Neural cell (in vitro differentiated cells): ENCODE measurements around the gene STON2. TPM values are rescaled to one million over a fixed set of nuclear protein-coding genes. Genes with fewer than 3 reads are reported as not detected.

ENCODE experiments used
- H2AFZ ChIP-seq: fragments of 200-600, 300-800 bp; sonication (generic), shearing (Covaris generic); 2 replicates; pipeline ENCODE4 v1.6.0; 2014; ENCODE audit warnings: low read depth, mild to moderate bottlenecking, antibody characterized with exemption, low read length, moderate library complexity
- H3F3A ChIP-seq: fragments of 200-600 bp; shearing (Covaris generic); 2 replicates; pipeline ENCODE4 v1.6.1; 2016; ENCODE audit warnings: mild to moderate bottlenecking, moderate library complexity, mixed read lengths, antibody characterized with exemption, low read length; ENCODE audit not compliant: insufficient read depth, poor library complexity, severe bottlenecking
- H3K27ac ChIP-seq: fragments of 200-600, 300-800 bp; sonication (generic), shearing (Covaris generic); 2 replicates; pipeline ENCODE4 v1.5.1; 2014; ENCODE audit warnings: mild to moderate bottlenecking, low read length, moderate library complexity
- H3K27me3 ChIP-seq: fragments of 300-800, 200-600 bp; sonication (generic), shearing (Covaris generic); 2 replicates; pipeline ENCODE4 v1.6.0; 2014; ENCODE audit warnings: mild to moderate bottlenecking, low read depth, low read length, moderate library complexity; ENCODE audit not compliant: insufficient read depth
- H3K36me3 ChIP-seq: fragments of 300-800, 200-600 bp; sonication (generic), shearing (Covaris generic); 2 replicates; pipeline ENCODE4 v1.5.1; 2014; ENCODE audit warnings: mild to moderate bottlenecking, antibody characterized with exemption, low read length, moderate library complexity; ENCODE audit not compliant: insufficient read depth
- H3K4me2 ChIP-seq: fragments of 300-800, 200-600 bp; sonication (generic), shearing (Covaris generic); 2 replicates; pipeline ENCODE4 v1.6.0; 2014; ENCODE audit warnings: mild to moderate bottlenecking, low read length
- H3K4me3 ChIP-seq: fragments of 300-800, 200-600 bp; sonication (generic), shearing (Covaris generic); 2 replicates; pipeline ENCODE4 v1.5.1; 2014; ENCODE audit warnings: mild to moderate bottlenecking, low read length, moderate library complexity
- H3K79me2 ChIP-seq: fragments of 200-600 bp; shearing (Covaris generic); replicated peaks from 2 replicates; pipeline ENCODE4 v1.6.0; 2014; ENCODE audit warnings: mild to moderate bottlenecking, low read length, moderate library complexity; ENCODE audit not compliant: insufficient read depth
- H3K9ac ChIP-seq: fragments of 300-800, 200-600 bp; sonication (generic), shearing (Covaris generic); 2 replicates; pipeline ENCODE4 v1.6.1; 2016; ENCODE audit warnings: mild to moderate bottlenecking, low read length, mixed read lengths
- H3K9me2 ChIP-seq: fragments of 200-600 bp; shearing (Covaris generic); 2 replicates; pipeline ENCODE4 v1.6.1; 2016; ENCODE audit warnings: mild to moderate bottlenecking, low read length, mixed read lengths; ENCODE audit not compliant: insufficient read depth
- H3K9me3 ChIP-seq: fragments of 200-600, 300-800 bp; sonication (generic), shearing (Covaris generic); 2 replicates; pipeline ENCODE4 v1.6.1; 2016; ENCODE audit warnings: mild to moderate bottlenecking, mixed run types, low read length, moderate library complexity, mixed read lengths
- H4K20me1 ChIP-seq: fragments of 200-600 bp; shearing (Covaris generic); 2 replicates; pipeline ENCODE4 v1.6.1; 2016; ENCODE audit warnings: mild to moderate bottlenecking, mixed run types; ENCODE audit not compliant: insufficient read depth
- CTCF ChIP-seq: fragments of 450-650 bp; IDR thresholded peaks from 2 replicates; pipeline ENCODE4 v1.5.1; 2014; ENCODE audit warnings: antibody characterized with exemption, mild to moderate bottlenecking, moderate library complexity; ENCODE audit not compliant: poor library complexity, severe bottlenecking
- EP300 ChIP-seq: fragments of 450-650 bp; conservative IDR thresholded peaks from 2 replicates; pipeline ENCODE4 v1.6.1; 2014; ENCODE audit warnings: antibody characterized with exemption, mild to moderate bottlenecking, moderate library complexity; ENCODE audit not compliant: poor library complexity, severe bottlenecking
- EZH2 ChIP-seq: fragments of 200-600, 300-800 bp; shearing (Covaris generic), sonication (generic); IDR thresholded peaks from 2 replicates; pipeline ENCODE4 v1.6.1; 2014; ENCODE audit warnings: antibody characterized with exemption, low read length, borderline replicate concordance, mild to moderate bottlenecking; ENCODE audit not compliant: insufficient read depth, poor library complexity, severe bottlenecking
- MXI1 ChIP-seq: fragments of 450-650 bp; conservative IDR thresholded peaks from 2 replicates; pipeline ENCODE4 v1.6.1; 2014; ENCODE audit warnings: antibody characterized with exemption, mild to moderate bottlenecking; ENCODE audit not compliant: poor library complexity, severe bottlenecking
- POLR2AphosphoS5 ChIP-seq: IDR thresholded peaks from 2 replicates; pipeline ENCODE4 v1.6.1; 2012
- RAD21 ChIP-seq: fragments of 450-650 bp; conservative IDR thresholded peaks from 2 replicates; pipeline ENCODE4 v1.6.1; 2014; ENCODE audit warnings: antibody characterized with exemption, mild to moderate bottlenecking, moderate library complexity
- REST ChIP-seq: IDR thresholded peaks from 2 replicates; pipeline ENCODE4 v1.6.1; 2012; ENCODE audit warnings: borderline replicate concordance
- SMC3 ChIP-seq: fragments of 450-650 bp; conservative IDR thresholded peaks from 2 replicates; pipeline ENCODE4 v1.6.1; 2014; ENCODE audit warnings: antibody characterized with exemption, mild to moderate bottlenecking, moderate library complexity; ENCODE audit not compliant: poor library complexity
- TAF1 ChIP-seq: IDR thresholded peaks from 2 replicates; pipeline ENCODE4 v1.6.1; 2012; ENCODE audit warnings: low read depth
- polyA plus RNA-seq: library from polyadenylated mRNA; depleted of rRNA; stranded (reverse); fragments of >200 nt; gene quantifications from 2 replicates; pipeline ENCODE4 v1.2.3, GENCODE V29; 2014

The STON2 gene
- polyA plus RNA-seq, 1 donor from 2014 or later = 11.3 TPM

- H2AFZ ChIP-seq = no peak overlapping the region
- TF ChIP-seq EZH2 = no peak
- no peak for TF ChIP-seq MXI1
- TF ChIP-seq SMC3 = no peak
- no peak for TF ChIP-seq REST
- no peak overlapping the region for H3K4me3 ChIP-seq
- no peaks in the 10 kb centered on the region for H3K79me2 ChIP-seq
- H3K27ac ChIP-seq = no peak overlapping the region
- H3K9me3 ChIP-seq = no peaks in the 10 kb centered on the region
- H3K36me3 ChIP-seq = no peaks in the 10 kb centered on the region
- H3K9ac ChIP-seq = no peak overlapping the region
- no peaks in the 10 kb centered on the region for H3F3A ChIP-seq
- H3K27me3 ChIP-seq = no peaks in the 10 kb centered on the region
- no peak overlapping the region for H3K4me2 ChIP-seq
- H3K9me2 ChIP-seq = no peaks in the 10 kb centered on the region
- no peaks in the 10 kb centered on the region for H4K20me1 ChIP-seq
Measured at GRCh38 chr14:81298122-81298521, 102.0 kb downstream of the STON2 start.

GRCh38 chr14:81295958-81296923 is 103.9 kb downstream of the STON2 start:
- H3K79me2 ChIP-seq = no peaks in the 10 kb centered on the region
- H3K36me3 ChIP-seq = no peaks in the 10 kb centered on the region
- H3K9ac ChIP-seq = no peak overlapping the region
- H3K27me3 ChIP-seq = no peaks in the 10 kb centered on the region
- no peaks in the 10 kb centered on the region for H3F3A ChIP-seq
- H3K27ac ChIP-seq = no peak overlapping the region
- no peaks in the 10 kb centered on the region for H4K20me1 ChIP-seq
- H3K9me3 ChIP-seq = no peaks in the 10 kb centered on the region
- no peak overlapping the region for H3K4me2 ChIP-seq
- no peaks in the 10 kb centered on the region for H3K9me2 ChIP-seq
- no peak overlapping the region for H2AFZ ChIP-seq
- H3K4me3 ChIP-seq = no peak overlapping the region
- no peak for TF ChIP-seq MXI1
- no peak for TF ChIP-seq POLR2AphosphoS5
- no peak for TF ChIP-seq SMC3
- TF ChIP-seq TAF1 = no peak
- TF ChIP-seq RAD21 = no peak
- TF ChIP-seq EP300 = no peak
- TF ChIP-seq CTCF = no peak
- TF ChIP-seq REST = no peak
- no peak for TF ChIP-seq EZH2
